HepG2 (cell line): ENCODE results near the gene TMA7B. TPM values are rescaled to one million over a fixed set of nuclear protein-coding genes. Genes with fewer than 3 reads are reported as not detected.

Source experiments
- AGO2 ChIP-seq: fragments of 200-400 bp; formaldehyde crosslinking; optimal IDR thresholded peaks from 2 replicates; pipeline ENCODE3; 2017; ENCODE audit warnings: mild to moderate bottlenecking, low read depth, low read length, moderate library complexity
- KDM2A ChIP-seq: sonication (generic); formaldehyde crosslinking; IDR thresholded peaks from 2 replicates; pipeline ENCODE4 v1.4.0; 2020; ENCODE audit warnings: low read depth, missing genetic modification reagents, borderline replicate concordance
- KDM3A ChIP-seq: IDR thresholded peaks from 2 replicates; pipeline ENCODE4 v1.6.1; 2018; ENCODE audit warnings: low read depth, missing compliant biosample characterization
- ZNF451 ChIP-seq: sonication (generic); formaldehyde crosslinking; IDR thresholded peaks from 2 replicates; pipeline ENCODE4 v1.5.0; 2020; ENCODE audit warnings: mild to moderate bottlenecking, missing genetic modification reagents
- polyA plus RNA-seq, 8 experiments: library from polyadenylated mRNA; depleted of rRNA in 3 of 8; stranded (reverse) in 7 of 8; unstranded in 1 of 8; fragments of >200 nt; fragmentation: Illumina TruSeq in 4 of 8; extraction: Trizol in 4 of 8; gene quantifications; 2 replicates each; pipeline versions ENCODE4 v1.2.1 to v1.2.3, GENCODE V29; 2011 to 2016; ENCODE audit warnings: low read depth in 4 of 8, missing spikeins in 1 of 8, mixed read lengths in 1 of 8; ENCODE audit not compliant: insufficient read depth in 1 of 8
- total RNA-seq, 5 experiments: library from RNA; depleted of rRNA; stranded (reverse); fragments of >200 nt; fragmentation: Illumina TruSeq; extraction: Trizol; gene quantifications; 2 replicates each; pipeline ENCODE4 v1.2.3, GENCODE V29; 2016; ENCODE audit warnings: low read depth in 1 of 5
- TF ChIP-seq, protein P1 (sequence below): sonication (generic); formaldehyde crosslinking; IDR thresholded peaks from one replicate; pipeline ENCODE4 v1.5.1; 2020; ENCODE audit warnings: mild to moderate bottlenecking, missing genetic modification reagents; ENCODE audit errors: not compliant biosample characterization

Gene TMA7B
- total and polyA plus RNA-seq, 2 of the 13 experiments (the other 11 are each of a cell fraction or from before 2014, with no cell fraction given), result not detected

DNA sequence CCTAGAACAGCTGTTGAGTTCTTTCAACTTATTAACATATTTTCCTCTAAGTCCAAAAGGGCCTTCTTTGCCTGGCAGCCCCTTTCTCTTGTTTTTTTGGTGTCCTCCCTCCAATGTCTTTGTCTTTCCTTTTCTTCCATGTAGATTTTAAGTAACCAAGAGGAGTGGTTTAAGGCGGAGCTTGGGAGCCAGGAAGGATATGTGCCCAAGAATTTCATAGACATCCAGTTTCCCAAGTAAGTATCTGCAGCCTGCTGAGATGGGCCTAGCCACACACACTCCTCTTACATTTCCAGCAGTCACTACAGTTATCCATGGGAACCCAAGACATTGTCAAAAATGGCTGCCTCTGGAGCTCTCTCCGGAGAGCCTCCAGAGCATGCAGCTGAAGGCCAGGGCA, 4.5 kb upstream of the TMA7B start (continued):
- TF ChIP-seq, protein P1, sequence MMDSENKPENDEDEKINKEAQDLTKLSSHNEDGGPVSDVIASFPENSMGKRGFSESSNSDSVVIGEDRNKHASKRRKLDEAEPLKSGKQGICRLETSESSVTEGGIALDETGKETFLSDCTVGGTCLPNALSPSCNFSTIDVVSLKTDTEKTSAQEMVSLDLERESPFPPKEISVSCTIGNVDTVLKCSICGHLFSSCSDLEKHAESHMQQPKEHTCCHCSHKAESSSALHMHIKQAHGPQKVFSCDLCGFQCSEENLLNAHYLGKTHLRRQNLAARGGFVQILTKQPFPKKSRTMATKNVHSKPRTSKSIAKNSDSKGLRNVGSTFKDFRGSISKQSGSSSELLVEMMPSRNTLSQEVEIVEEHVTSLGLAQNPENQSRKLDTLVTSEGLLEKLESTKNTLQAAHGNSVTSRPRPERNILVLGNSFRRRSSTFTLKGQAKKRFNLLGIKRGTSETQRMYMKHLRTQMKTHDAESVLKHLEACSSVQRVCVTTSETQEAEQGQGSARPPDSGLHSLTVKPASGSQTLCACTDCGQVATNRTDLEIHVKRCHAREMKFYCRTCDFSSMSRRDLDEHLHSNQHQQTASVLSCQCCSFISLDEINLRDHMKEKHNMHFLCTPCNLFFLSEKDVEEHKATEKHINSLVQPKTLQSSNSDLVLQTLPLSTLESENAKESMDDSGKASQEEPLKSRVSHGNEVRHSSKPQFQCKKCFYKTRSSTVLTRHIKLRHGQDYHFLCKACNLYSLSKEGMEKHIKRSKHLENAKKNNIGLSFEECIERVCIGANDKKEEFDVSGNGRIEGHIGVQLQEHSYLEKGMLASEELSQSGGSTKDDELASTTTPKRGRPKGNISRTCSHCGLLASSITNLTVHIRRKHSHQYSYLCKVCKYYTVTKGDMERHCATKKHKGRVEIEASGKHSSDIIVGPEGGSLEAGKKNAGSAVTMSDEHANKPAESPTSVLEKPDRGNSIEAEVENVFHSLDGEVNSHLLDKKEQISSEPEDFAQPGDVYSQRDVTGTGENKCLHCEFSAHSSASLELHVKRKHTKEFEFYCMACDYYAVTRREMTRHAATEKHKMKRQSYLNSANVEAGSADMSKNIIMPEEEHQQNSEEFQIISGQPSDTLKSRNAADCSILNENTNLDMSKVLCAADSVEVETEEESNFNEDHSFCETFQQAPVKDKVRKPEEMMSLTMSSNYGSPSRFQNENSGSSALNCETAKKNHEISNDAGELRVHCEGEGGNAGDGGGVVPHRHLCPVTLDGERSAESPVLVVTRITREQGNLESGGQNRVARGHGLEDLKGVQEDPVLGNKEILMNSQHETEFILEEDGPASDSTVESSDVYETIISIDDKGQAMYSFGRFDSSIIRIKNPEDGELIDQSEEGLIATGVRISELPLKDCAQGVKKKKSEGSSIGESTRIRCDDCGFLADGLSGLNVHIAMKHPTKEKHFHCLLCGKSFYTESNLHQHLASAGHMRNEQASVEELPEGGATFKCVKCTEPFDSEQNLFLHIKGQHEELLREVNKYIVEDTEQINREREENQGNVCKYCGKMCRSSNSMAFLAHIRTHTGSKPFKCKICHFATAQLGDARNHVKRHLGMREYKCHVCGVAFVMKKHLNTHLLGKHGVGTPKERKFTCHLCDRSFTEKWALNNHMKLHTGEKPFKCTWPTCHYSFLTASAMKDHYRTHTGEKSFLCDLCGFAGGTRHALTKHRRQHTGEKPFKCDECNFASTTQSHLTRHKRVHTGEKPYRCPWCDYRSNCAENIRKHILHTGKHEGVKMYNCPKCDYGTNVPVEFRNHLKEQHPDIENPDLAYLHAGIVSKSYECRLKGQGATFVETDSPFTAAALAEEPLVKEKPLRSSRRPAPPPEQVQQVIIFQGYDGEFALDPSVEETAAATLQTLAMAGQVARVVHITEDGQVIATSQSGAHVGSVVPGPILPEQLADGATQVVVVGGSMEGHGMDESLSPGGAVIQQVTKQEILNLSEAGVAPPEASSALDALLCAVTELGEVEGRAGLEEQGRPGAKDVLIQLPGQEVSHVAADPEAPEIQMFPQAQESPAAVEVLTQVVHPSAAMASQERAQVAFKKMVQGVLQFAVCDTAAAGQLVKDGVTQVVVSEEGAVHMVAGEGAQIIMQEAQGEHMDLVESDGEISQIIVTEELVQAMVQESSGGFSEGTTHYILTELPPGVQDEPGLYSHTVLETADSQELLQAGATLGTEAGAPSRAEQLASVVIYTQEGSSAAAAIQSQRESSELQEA (CRISPR knock-in tag), result no peak
- TF ChIP-seq KDM2A (CRISPR knock-in tag), result no peak
- TF ChIP-seq AGO2, result no peak
- no peak for TF ChIP-seq KDM3A (CRISPR knock-in tag)
- no peak for TF ChIP-seq ZNF451
- TF ChIP-seq, all 625 proteins: peak for 0
